GM06990 (cell line): ENCODE results near the gene ADAD2.
"Not testable (repeated sequence)": the region's sequence is repeated elsewhere in the genome, so short reads cannot be mapped to it uniquely, and the experiment has no call there.

ENCODE experiments used
- DNase-seq: peaks from one replicate; pipeline ENCODE4 v3.0.0-alpha.2; 2011; ENCODE audit not compliant: insufficient read length; ENCODE audit errors: extremely low read depth
- H3K27me3 ChIP-seq: replicated peaks from 2 replicates; pipeline ENCODE4 v1.6.0; 2011; ENCODE audit warnings: low read length; ENCODE audit not compliant: control insufficient read depth, insufficient read depth
- H3K36me3 ChIP-seq: 2 replicates; pipeline ENCODE4 v1.5.1; 2011; ENCODE audit warnings: low read length; ENCODE audit not compliant: control insufficient read depth, insufficient read depth
- H3K4me3 ChIP-seq: replicated peaks from 2 replicates; pipeline ENCODE4 v1.5.1; 2011; ENCODE audit warnings: low read depth, mild to moderate bottlenecking, control low read depth, low read length
- TF ChIP-seq, protein P1 (sequence below): IDR thresholded peaks from 2 replicates; pipeline ENCODE4 v1.5.1; 2011; ENCODE audit warnings: low read length, control low read depth, mild to moderate bottlenecking, inconsistent platforms; ENCODE audit not compliant: insufficient read depth, poor library complexity, severe bottlenecking

The ADAD2 gene

GRCh38 chr16:84199097-84199496 is 8.1 kb downstream of the ADAD2 start:
- TF ChIP-seq, protein P1, sequence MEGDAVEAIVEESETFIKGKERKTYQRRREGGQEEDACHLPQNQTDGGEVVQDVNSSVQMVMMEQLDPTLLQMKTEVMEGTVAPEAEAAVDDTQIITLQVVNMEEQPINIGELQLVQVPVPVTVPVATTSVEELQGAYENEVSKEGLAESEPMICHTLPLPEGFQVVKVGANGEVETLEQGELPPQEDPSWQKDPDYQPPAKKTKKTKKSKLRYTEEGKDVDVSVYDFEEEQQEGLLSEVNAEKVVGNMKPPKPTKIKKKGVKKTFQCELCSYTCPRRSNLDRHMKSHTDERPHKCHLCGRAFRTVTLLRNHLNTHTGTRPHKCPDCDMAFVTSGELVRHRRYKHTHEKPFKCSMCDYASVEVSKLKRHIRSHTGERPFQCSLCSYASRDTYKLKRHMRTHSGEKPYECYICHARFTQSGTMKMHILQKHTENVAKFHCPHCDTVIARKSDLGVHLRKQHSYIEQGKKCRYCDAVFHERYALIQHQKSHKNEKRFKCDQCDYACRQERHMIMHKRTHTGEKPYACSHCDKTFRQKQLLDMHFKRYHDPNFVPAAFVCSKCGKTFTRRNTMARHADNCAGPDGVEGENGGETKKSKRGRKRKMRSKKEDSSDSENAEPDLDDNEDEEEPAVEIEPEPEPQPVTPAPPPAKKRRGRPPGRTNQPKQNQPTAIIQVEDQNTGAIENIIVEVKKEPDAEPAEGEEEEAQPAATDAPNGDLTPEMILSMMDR, result no peak
- H3K4me3 ChIP-seq, result no peak overlapping the region
- no peaks in the 10 kb centered on the region for H3K36me3 ChIP-seq
- H3K27me3 ChIP-seq, result no peaks in the 10 kb centered on the region
- DNase-seq, result no peak

- Histone ChIP-seq H3K4me3 (no peak overlapping the region), H3K36me3 (no peaks in the 10 kb centered on the region), H3K27me3 (no peaks in the 10 kb centered on the region)
- TF ChIP-seq, protein P1, result no peak
- DNase-seq, result no peak
Measured at GRCh38 chr16:84199861-84200260, 8.9 kb downstream of the ADAD2 start.

- H3K4me3 ChIP-seq, H3K36me3 ChIP-seq, H3K27me3 ChIP-seq, DNase-seq: not testable (repeated sequence)
Measured at GRCh38 chr16:84204551-84204950, 13.6 kb downstream of the ADAD2 start.

DNA sequence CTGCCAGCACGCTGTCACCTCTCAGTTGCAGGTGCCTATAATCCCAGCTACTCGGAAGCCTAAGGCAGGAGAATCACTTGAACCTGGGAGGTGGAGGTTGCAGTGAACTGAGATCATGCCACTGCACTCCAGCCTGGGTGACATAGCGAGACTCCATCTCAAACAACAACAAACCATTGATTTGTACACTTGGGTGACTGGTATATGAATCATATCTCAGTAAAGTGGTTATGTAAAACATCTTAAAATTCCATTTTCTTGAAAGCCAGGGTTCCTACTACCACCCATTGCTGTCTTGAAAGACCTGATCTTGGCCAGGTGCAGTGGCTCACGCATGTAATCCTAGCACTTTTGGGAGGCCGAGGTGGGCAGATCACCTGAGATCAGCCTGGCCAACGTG is 14.2 kb downstream of the ADAD2 start:
- not testable (repeated sequence) for DNase-seq, H3K4me3 ChIP-seq, H3K27me3 ChIP-seq, H3K36me3 ChIP-seq

DNA sequence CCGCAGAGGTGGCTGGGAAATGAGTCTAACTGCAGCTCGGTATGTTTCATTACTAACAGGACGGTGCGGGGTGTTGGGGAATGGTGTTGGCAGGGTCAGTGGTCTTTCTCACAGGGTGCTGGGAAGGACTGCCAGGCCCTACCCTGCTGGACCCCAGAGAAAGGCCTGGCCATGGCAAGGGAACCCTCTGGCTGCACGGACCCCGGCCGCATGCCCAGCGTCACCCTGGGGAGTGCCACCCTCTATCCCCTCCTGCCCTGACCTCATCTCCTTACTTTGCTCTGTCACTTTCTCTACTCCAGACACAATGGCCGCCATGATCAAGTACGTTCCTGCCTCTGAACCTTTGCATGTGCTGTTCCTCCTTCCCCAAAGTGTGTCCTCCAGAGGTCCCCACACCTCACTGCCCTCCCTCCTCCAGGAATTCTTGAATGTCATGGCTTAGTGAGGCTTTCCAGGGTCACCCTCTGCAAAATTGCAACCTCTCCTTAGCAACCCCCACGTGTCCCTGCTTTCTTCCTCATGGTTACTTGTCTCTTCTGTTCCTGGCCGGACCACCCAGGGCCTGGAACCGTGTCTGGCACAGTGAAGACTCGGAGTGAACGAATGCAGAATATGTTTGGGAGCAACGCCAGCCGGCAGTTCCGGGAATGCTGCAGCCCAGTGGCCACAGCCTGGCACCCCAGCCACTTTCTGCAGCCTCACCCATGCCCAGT is 15.2 kb downstream of the ADAD2 start:
- Histone ChIP-seq H3K4me3 (no peak overlapping the region), H3K27me3 (no peaks in the 10 kb centered on the region), H3K36me3 (no peaks in the 10 kb centered on the region)
- TF ChIP-seq, protein P1, result no peak
- DNase-seq, result no peak

DNA sequence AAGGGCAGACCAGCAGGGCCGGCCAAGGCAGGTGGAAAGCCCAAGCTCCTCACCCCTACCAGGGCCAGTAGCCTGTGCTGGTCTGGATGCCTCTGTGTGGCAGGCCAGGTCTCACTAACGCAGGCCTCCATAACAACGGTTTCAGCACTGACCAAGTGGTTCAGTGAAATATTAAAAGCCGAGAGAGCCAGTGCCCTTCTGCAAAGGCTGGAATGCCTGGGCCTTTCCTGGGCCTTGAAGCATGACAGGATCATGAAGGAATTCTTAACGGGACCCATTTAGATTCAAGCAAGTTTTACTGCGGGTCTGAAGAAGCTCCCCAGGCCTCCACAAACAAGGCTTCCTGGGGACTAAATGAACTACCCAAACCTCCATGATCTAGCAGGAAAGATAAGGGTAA is 16.3 kb downstream of the ADAD2 start:
- TF ChIP-seq, protein P1, result no peak

DNA sequence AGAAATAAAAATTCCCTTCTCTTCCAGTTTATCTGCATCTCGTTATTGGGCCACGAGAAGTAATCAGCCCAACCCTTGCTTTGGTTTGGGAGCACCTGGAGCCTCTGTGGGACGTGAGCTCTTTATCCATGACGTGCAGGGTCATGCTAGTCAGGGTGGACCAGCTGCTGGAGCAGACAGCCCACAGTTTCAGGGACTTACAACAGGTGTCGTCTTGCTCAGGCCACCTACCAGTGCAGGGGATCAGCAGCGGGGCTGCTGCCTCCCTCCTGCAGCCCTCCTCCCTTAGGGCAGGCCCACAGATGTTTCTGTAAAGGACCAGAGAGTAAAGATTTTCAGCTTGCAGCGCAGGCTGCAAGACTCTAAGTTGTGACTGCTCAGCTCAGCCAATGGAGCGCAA is 16.9 kb downstream of the ADAD2 start:
- TF ChIP-seq, protein P1, result no peak
- Histone ChIP-seq H3K27me3 (no peaks in the 10 kb centered on the region), H3K36me3 (no peaks in the 10 kb centered on the region), H3K4me3 (no peak overlapping the region)
- DNase-seq, result no peak

More for the DNA sequence above, 16.3 kb downstream of the ADAD2 start:
- H3K27me3 ChIP-seq, result no peaks in the 10 kb centered on the region
- DNase-seq, result no peak
- no peaks in the 10 kb centered on the region for H3K36me3 ChIP-seq
- no peak overlapping the region for H3K4me3 ChIP-seq
